Activated naive CD8-positive, alpha-beta T cell treated with anti-CD3 and anti-CD28 coated beads, Interleukin-2, amount 50 U/mL, for 24 hours (primary cell): ENCODE data around the gene SUPT20H.

ENCODE experiments used
- ATAC-seq: fragments of 150-1000 bp; cut with Tn5 transposase; one replicate; pipeline ENCODE4 v1.10.0; 2021
- DNase-seq: peaks from one replicate; pipeline ENCODE4 v3.0.0; 2021
- H3K27ac Mint-ChIP-seq: one replicate; pipeline ENCODE4 v1.8.0; 2021; ENCODE audit warnings: mild to moderate bottlenecking, mixed read lengths
- H3K27me3 Mint-ChIP-seq: one replicate; pipeline ENCODE4 v1.8.0; 2021; ENCODE audit warnings: mixed read lengths
- H3K36me3 Mint-ChIP-seq: one replicate; pipeline ENCODE4 v1.8.0; 2021; ENCODE audit warnings: low read depth, mixed read lengths
- H3K4me1 Mint-ChIP-seq: one replicate; pipeline ENCODE4 v1.8.0; 2021; ENCODE audit warnings: mixed read lengths
- H3K4me3 Mint-ChIP-seq: one replicate; pipeline ENCODE4 v1.8.0; 2021; ENCODE audit warnings: mild to moderate bottlenecking, moderate library complexity, mixed read lengths
- H3K9me3 Mint-ChIP-seq: one replicate; pipeline ENCODE4 v1.8.0; 2021; ENCODE audit warnings: mixed read lengths

The SUPT20H gene

GRCh38 chr13:37001921-37002250, 57.6 kb downstream of the SUPT20H start:
- ATAC-seq: no peak
- Mint-ChIP-seq H3K36me3 (peaks cover 67% of the 10 kb centered on the region), H3K9me3 (no peaks in the 10 kb centered on the region), H3K4me1 (peaks cover 49% of the 10 kb centered on the region), H3K4me3 (peak overlapping the region; percentile 99), H3K27me3 (no peaks in the 10 kb centered on the region), H3K27ac (peak overlapping the region; percentile 99)
- DNase-seq: no peak

- peak within 1 kb of the TSS; percentile 99 for H3K4me3 Mint-ChIP-seq
- no peaks in the 10 kb centered on the region for H3K27me3 Mint-ChIP-seq
- H3K4me1 Mint-ChIP-seq: peaks cover 46% of the 10 kb centered on the region
- peak; percentile 91 for DNase-seq
- ATAC-seq: peak; percentile 85
- peak within 1 kb of the TSS; percentile 99 for H3K27ac Mint-ChIP-seq
- no peaks in the 10 kb centered on the region for H3K9me3 Mint-ChIP-seq
- peaks cover 56% of the 10 kb centered on the region for H3K36me3 Mint-ChIP-seq
These were observed 60.3 kb downstream of the SUPT20H start, which contains the start of gene ALG5 for GRCh38 chr13:36999054-36999714. Gene ALG5 (minus strand): TSS chr13:36999340. CDS start chr13:36999300, 40 bp downstream.

GRCh38 chr13:36998624-36999041, 60.9 kb downstream of the SUPT20H start:
- no peak for ATAC-seq

GRCh38 chr13:36997716-36998427, 61.6 kb downstream of the SUPT20H start:
- H3K4me1 Mint-ChIP-seq: peaks cover 40% of the 10 kb centered on the region
- DNase-seq (no peak), ATAC-seq (no peak)
- H3K4me3 Mint-ChIP-seq: peak overlapping the region; percentile 99
- no peaks in the 10 kb centered on the region for H3K27me3 Mint-ChIP-seq
- H3K27ac Mint-ChIP-seq: peak overlapping the region; percentile 99
- H3K9me3 Mint-ChIP-seq: no peaks in the 10 kb centered on the region
- peaks cover 48% of the 10 kb centered on the region for H3K36me3 Mint-ChIP-seq

More at GRCh38 chr13:36998624-36999041, 60.9 kb downstream of the SUPT20H start:
- H3K4me3 Mint-ChIP-seq: peak overlapping the region; percentile 99
- H3K4me1 Mint-ChIP-seq: peaks cover 46% of the 10 kb centered on the region
- peak; percentile 22 for DNase-seq
- H3K27me3 Mint-ChIP-seq: no peaks in the 10 kb centered on the region
- peak overlapping the region; percentile 99 for H3K27ac Mint-ChIP-seq
- H3K36me3 Mint-ChIP-seq: peaks cover 52% of the 10 kb centered on the region
- no peaks in the 10 kb centered on the region for H3K9me3 Mint-ChIP-seq

- peaks cover 48% of the 10 kb centered on the region for H3K36me3 Mint-ChIP-seq
These were observed 67.1 kb downstream of the SUPT20H start for GRCh38 chr13:36992362-36992761.

GRCh38 chr13:36986462-36987240, 72.8 kb downstream of the SUPT20H start:
- Mint-ChIP-seq H3K4me3 (no peak overlapping the region), H3K36me3 (peaks cover 46% of the 10 kb centered on the region), H3K9me3 (no peaks in the 10 kb centered on the region), H3K27me3 (no peaks in the 10 kb centered on the region), H3K27ac (no peak overlapping the region), H3K4me1 (no peaks in the 10 kb centered on the region)
- ATAC-seq (no peak), DNase-seq (no peak)

More at GRCh38 chr13:36992362-36992761, 67.1 kb downstream of the SUPT20H start:
- Mint-ChIP-seq H3K9me3 (no peaks in the 10 kb centered on the region), H3K27ac (no peak overlapping the region), H3K4me1 (peaks cover 10% of the 10 kb centered on the region), H3K27me3 (no peaks in the 10 kb centered on the region), H3K4me3 (no peak overlapping the region)
- ATAC-seq: no peak
- DNase-seq: no peak

GRCh38 chr13:36981156-36981743, 78.2 kb downstream of the SUPT20H start:
- H3K27me3 Mint-ChIP-seq: no peaks in the 10 kb centered on the region
- DNase-seq (no peak), ATAC-seq (no peak)
- H3K4me1 Mint-ChIP-seq: no peaks in the 10 kb centered on the region
- H3K4me3 Mint-ChIP-seq: no peak overlapping the region
- H3K36me3 Mint-ChIP-seq: peaks cover 36% of the 10 kb centered on the region
- no peak overlapping the region for H3K27ac Mint-ChIP-seq
- H3K9me3 Mint-ChIP-seq: no peaks in the 10 kb centered on the region

- peaks cover 5% of the 10 kb centered on the region for H3K9me3 Mint-ChIP-seq
- H3K27me3 Mint-ChIP-seq: no peaks in the 10 kb centered on the region
- no peak overlapping the region for H3K27ac Mint-ChIP-seq
- ATAC-seq (no peak), DNase-seq (no peak)
- peaks cover 37% of the 10 kb centered on the region for H3K36me3 Mint-ChIP-seq
- peaks cover 2% of the 10 kb centered on the region for H3K4me1 Mint-ChIP-seq
- no peak overlapping the region for H3K4me3 Mint-ChIP-seq
These were observed 80.0 kb downstream of the SUPT20H start for GRCh38 chr13:36979361-36980050.

GRCh38 chr13:36975172-36975571, 84.3 kb downstream of the SUPT20H start:
- peaks cover 8% of the 10 kb centered on the region for H3K4me1 Mint-ChIP-seq
- ATAC-seq (no peak), DNase-seq (no peak)
- H3K27ac Mint-ChIP-seq: no peak overlapping the region
- no peaks in the 10 kb centered on the region for H3K27me3 Mint-ChIP-seq
- peaks cover 5% of the 10 kb centered on the region for H3K9me3 Mint-ChIP-seq
- H3K4me3 Mint-ChIP-seq: no peak overlapping the region
- H3K36me3 Mint-ChIP-seq: peaks cover 44% of the 10 kb centered on the region

GRCh38 chr13:36973621-36974295, 85.7 kb downstream of the SUPT20H start:
- Mint-ChIP-seq H3K36me3 (peaks cover 42% of the 10 kb centered on the region), H3K4me3 (no peak overlapping the region), H3K27ac (no peak overlapping the region), H3K9me3 (peaks cover 5% of the 10 kb centered on the region), H3K27me3 (no peaks in the 10 kb centered on the region), H3K4me1 (peaks cover 8% of the 10 kb centered on the region)
- no peak for DNase-seq
- ATAC-seq: no peak

- no peaks in the 10 kb centered on the region for H3K27me3 Mint-ChIP-seq
- H3K4me3 Mint-ChIP-seq: no peak overlapping the region
- no peak for DNase-seq
- no peak overlapping the region for H3K27ac Mint-ChIP-seq
- no peak for ATAC-seq
- peaks cover 5% of the 10 kb centered on the region for H3K9me3 Mint-ChIP-seq
- peaks cover 46% of the 10 kb centered on the region for H3K36me3 Mint-ChIP-seq
- peaks cover 8% of the 10 kb centered on the region for H3K4me1 Mint-ChIP-seq
These were observed 86.5 kb downstream of the SUPT20H start for GRCh38 chr13:36973009-36973408.

- H3K4me3 Mint-ChIP-seq: no peak overlapping the region
- no peak for DNase-seq
- peaks cover 8% of the 10 kb centered on the region for H3K4me1 Mint-ChIP-seq
- no peak overlapping the region for H3K27ac Mint-ChIP-seq
- ATAC-seq: no peak
- no peaks in the 10 kb centered on the region for H3K9me3 Mint-ChIP-seq
- H3K36me3 Mint-ChIP-seq: peaks cover 48% of the 10 kb centered on the region
- H3K27me3 Mint-ChIP-seq: no peaks in the 10 kb centered on the region
These were observed 93.1 kb downstream of the SUPT20H start for GRCh38 chr13:36966404-36966803.

GRCh38 chr13:36965767-36966166, 93.7 kb downstream of the SUPT20H start:
- Mint-ChIP-seq H3K4me1 (peaks cover 8% of the 10 kb centered on the region), H3K36me3 (peaks cover 49% of the 10 kb centered on the region), H3K27me3 (no peaks in the 10 kb centered on the region), H3K27ac (no peak overlapping the region), H3K4me3 (no peak overlapping the region), H3K9me3 (no peaks in the 10 kb centered on the region)
- ATAC-seq (peak; percentile 78), DNase-seq (no peak)
